WTC11 (cell line): ENCODE data around the gene STAB1.

Experiments used
- ATF3 ChIP-seq: sonication (generic); formaldehyde crosslinking; conservative IDR thresholded peaks from 2 replicates; pipeline ENCODE4 v1.8.1; 2022; ENCODE audit warnings: mild to moderate bottlenecking, missing genetic modification reagents
- ATF6 ChIP-seq: sonication (generic); formaldehyde crosslinking; IDR thresholded peaks from 2 replicates; pipeline ENCODE4 v1.8.1; 2023; ENCODE audit warnings: mild to moderate bottlenecking, missing genetic modification reagents
- CREM ChIP-seq: sonication (generic); formaldehyde crosslinking; IDR thresholded peaks from 2 replicates; pipeline ENCODE4 v1.8.1; 2022; ENCODE audit warnings: mild to moderate bottlenecking, missing genetic modification reagents, moderate library complexity
- FOXP1 ChIP-seq: sonication (generic); formaldehyde crosslinking; IDR thresholded peaks from 2 replicates; pipeline ENCODE4 v1.8.0; 2022; ENCODE audit warnings: missing genetic modification reagents, mild to moderate bottlenecking, moderate library complexity, borderline replicate concordance
- NR1H2 ChIP-seq: sonication (generic); formaldehyde crosslinking; IDR thresholded peaks from 2 replicates; pipeline ENCODE4 v1.9.0; 2021; ENCODE audit warnings: mild to moderate bottlenecking, moderate library complexity, missing genetic modification reagents
- NR3C1 ChIP-seq: sonication (generic); formaldehyde crosslinking; conservative IDR thresholded peaks from 2 replicates; pipeline ENCODE4 v1.8.1; 2023; ENCODE audit warnings: low read depth, mild to moderate bottlenecking, missing genetic modification reagents
- RELA ChIP-seq: sonication (generic); formaldehyde crosslinking; IDR thresholded peaks from 2 replicates; pipeline ENCODE4 v1.8.1; 2022; ENCODE audit warnings: missing genetic modification reagents, mild to moderate bottlenecking, borderline replicate concordance
- SP1 ChIP-seq: sonication (generic); formaldehyde crosslinking; conservative IDR thresholded peaks from 2 replicates; pipeline ENCODE4 v1.8.1; 2022; ENCODE audit warnings: missing genetic modification reagents
- ZNF317 ChIP-seq: sonication (generic); formaldehyde crosslinking; IDR thresholded peaks from 2 replicates; pipeline ENCODE4 v1.8.1; 2023; ENCODE audit warnings: low read depth, mild to moderate bottlenecking, moderate library complexity, missing genetic modification reagents, borderline replicate concordance
- TF ChIP-seq, protein P1 (sequence below): fragments of 200-600 bp; IDR thresholded peaks from 2 replicates; pipeline ENCODE4 v1.8.0; 2022; ENCODE audit warnings: antibody characterized with exemption
- TF ChIP-seq, protein P2 (sequence below): sonication (generic); formaldehyde crosslinking; IDR thresholded peaks from 2 replicates; pipeline ENCODE4 v1.8.1; 2022; ENCODE audit warnings: low read depth, mild to moderate bottlenecking, moderate library complexity, missing genetic modification reagents, borderline replicate concordance
- TF ChIP-seq, protein P3 (sequence below): sonication (generic); formaldehyde crosslinking; IDR thresholded peaks from 2 replicates; pipeline ENCODE4 v1.8.1; 2023; ENCODE audit warnings: mild to moderate bottlenecking, moderate library complexity, missing genetic modification reagents

GRCh38 chr3:52520716-52521487, 25.8 kb downstream of the STAB1 start:
- TF ChIP-seq, protein P1, sequence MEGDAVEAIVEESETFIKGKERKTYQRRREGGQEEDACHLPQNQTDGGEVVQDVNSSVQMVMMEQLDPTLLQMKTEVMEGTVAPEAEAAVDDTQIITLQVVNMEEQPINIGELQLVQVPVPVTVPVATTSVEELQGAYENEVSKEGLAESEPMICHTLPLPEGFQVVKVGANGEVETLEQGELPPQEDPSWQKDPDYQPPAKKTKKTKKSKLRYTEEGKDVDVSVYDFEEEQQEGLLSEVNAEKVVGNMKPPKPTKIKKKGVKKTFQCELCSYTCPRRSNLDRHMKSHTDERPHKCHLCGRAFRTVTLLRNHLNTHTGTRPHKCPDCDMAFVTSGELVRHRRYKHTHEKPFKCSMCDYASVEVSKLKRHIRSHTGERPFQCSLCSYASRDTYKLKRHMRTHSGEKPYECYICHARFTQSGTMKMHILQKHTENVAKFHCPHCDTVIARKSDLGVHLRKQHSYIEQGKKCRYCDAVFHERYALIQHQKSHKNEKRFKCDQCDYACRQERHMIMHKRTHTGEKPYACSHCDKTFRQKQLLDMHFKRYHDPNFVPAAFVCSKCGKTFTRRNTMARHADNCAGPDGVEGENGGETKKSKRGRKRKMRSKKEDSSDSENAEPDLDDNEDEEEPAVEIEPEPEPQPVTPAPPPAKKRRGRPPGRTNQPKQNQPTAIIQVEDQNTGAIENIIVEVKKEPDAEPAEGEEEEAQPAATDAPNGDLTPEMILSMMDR: no peak
- TF ChIP-seq CREM (CRISPR knock-in tag) (no peak), RELA (no peak), ZNF317 (CRISPR knock-in tag) (no peak), NR1H2 (no peak), SP1 (CRISPR knock-in tag) (no peak), NR3C1 (CRISPR knock-in tag) (no peak), FOXP1 (CRISPR knock-in tag) (no peak), ATF6 (CRISPR knock-in tag) (no peak), ATF3 (CRISPR knock-in tag) (no peak)
- TF ChIP-seq, protein P2, sequence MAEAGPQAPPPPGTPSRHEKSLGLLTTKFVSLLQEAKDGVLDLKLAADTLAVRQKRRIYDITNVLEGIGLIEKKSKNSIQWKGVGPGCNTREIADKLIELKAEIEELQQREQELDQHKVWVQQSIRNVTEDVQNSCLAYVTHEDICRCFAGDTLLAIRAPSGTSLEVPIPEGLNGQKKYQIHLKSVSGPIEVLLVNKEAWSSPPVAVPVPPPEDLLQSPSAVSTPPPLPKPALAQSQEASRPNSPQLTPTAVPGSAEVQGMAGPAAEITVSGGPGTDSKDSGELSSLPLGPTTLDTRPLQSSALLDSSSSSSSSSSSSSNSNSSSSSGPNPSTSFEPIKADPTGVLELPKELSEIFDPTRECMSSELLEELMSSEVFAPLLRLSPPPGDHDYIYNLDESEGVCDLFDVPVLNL (CRISPR knock-in tag): no peak
- TF ChIP-seq, protein P3, sequence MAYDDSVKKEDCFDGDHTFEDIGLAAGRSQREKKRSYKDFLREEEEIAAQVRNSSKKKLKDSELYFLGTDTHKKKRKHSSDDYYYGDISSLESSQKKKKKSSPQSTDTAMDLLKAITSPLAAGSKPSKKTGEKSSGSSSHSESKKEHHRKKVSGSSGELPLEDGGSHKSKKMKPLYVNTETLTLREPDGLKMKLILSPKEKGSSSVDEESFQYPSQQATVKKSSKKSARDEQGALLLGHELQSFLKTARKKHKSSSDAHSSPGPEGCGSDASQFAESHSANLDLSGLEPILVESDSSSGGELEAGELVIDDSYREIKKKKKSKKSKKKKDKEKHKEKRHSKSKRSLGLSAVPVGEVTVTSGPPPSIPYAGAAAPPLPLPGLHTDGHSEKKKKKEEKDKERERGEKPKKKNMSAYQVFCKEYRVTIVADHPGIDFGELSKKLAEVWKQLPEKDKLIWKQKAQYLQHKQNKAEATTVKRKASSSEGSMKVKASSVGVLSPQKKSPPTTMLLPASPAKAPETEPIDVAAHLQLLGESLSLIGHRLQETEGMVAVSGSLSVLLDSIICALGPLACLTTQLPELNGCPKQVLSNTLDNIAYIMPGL (CRISPR knock-in tag): no peak
